GM23248 (cell line): ENCODE data around the gene EPPIN. TPM values are rescaled to one million over a fixed set of nuclear protein-coding genes. Genes with fewer than 3 reads are reported as not detected.

Experiments used
- DNase-seq: peaks from one replicate; pipeline ENCODE4 v3.0.0-alpha.2; 2015
- H2AFZ ChIP-seq: fragments of 200-600 bp; sonication (generic); 2 replicates; pipeline ENCODE4 v1.6.1; 2016; ENCODE audit warnings: antibody characterized with exemption
- H3F3A ChIP-seq: fragments of 200-600 bp; sonication (generic); 2 replicates; pipeline ENCODE4 v1.6.1; 2016; ENCODE audit warnings: mild to moderate bottlenecking, antibody characterized with exemption, mixed run types; ENCODE audit not compliant: insufficient read depth
- H3K27ac ChIP-seq: fragments of 200-600 bp; sonication (generic); 2 replicates; pipeline ENCODE4 v1.5.1; 2016; ENCODE audit warnings: mild to moderate bottlenecking
- H3K27me3 ChIP-seq: fragments of 200-600 bp; sonication (generic); replicated peaks from 2 replicates; pipeline ENCODE4 v1.6.1; 2016; ENCODE audit warnings: mild to moderate bottlenecking; ENCODE audit not compliant: insufficient read depth
- H3K36me3 ChIP-seq: fragments of 200-600 bp; sonication (generic); 2 replicates; pipeline ENCODE4 v1.6.1; 2016; ENCODE audit warnings: low read depth, mild to moderate bottlenecking
- H3K4me1 ChIP-seq: fragments of 200-600 bp; sonication (generic); 2 replicates; pipeline ENCODE4 v1.6.1; 2016; ENCODE audit warnings: mild to moderate bottlenecking; ENCODE audit not compliant: insufficient read depth
- H3K4me2 ChIP-seq: fragments of 200-600 bp; sonication (generic); one replicate; pipeline ENCODE4 v1.6.1; 2016; ENCODE audit warnings: mild to moderate bottlenecking; ENCODE audit not compliant: unreplicated experiment
- H3K4me3 ChIP-seq: fragments of 200-600 bp; sonication (generic); 2 replicates; pipeline ENCODE4 v1.5.1; 2016; ENCODE audit warnings: mild to moderate bottlenecking
- H3K79me2 ChIP-seq: fragments of 200-600 bp; sonication (generic); 2 replicates; pipeline ENCODE4 v1.6.1; 2016; ENCODE audit warnings: mild to moderate bottlenecking; ENCODE audit not compliant: insufficient read depth
- H3K9ac ChIP-seq: fragments of 200-600 bp; sonication (generic); 2 replicates; pipeline ENCODE4 v1.6.1; 2016; ENCODE audit warnings: mild to moderate bottlenecking
- H3K9me2 ChIP-seq: fragments of 200-600 bp; sonication (generic); 2 replicates; pipeline ENCODE4 v1.6.1; 2016; ENCODE audit warnings: mixed run types, mild to moderate bottlenecking, moderate library complexity; ENCODE audit not compliant: insufficient read depth
- H3K9me3 ChIP-seq: fragments of 200-600 bp; sonication (generic); one replicate; pipeline ENCODE4 v1.6.1; 2017; ENCODE audit warnings: low read depth
- H4K20me1 ChIP-seq: fragments of 200-600 bp; sonication (generic); 2 replicates; pipeline ENCODE4 v1.6.0; 2016; ENCODE audit not compliant: insufficient read depth
- EZH2 ChIP-seq: fragments of 200-600 bp; sonication (generic); IDR thresholded peaks from 2 replicates; pipeline ENCODE4 v1.6.1; 2018; ENCODE audit warnings: antibody characterized with exemption, mild to moderate bottlenecking; ENCODE audit not compliant: insufficient read depth, poor library complexity, severe bottlenecking
- EZH2phosphoT487 ChIP-seq: fragments of 200-600 bp; sonication (generic); IDR thresholded peaks from 2 replicates; pipeline ENCODE4 v1.6.1; 2018; ENCODE audit warnings: antibody characterized with exemption, moderate library complexity, mild to moderate bottlenecking, low read depth; ENCODE audit not compliant: insufficient read depth
- WGBS, 2 experiments: methylation state at CpG; one replicate each; pipeline ENCODE4 v1.1.6; 2015 to 2017; ENCODE audit warnings: low lambda C conversion rate in 2 of 2, low coverage in 1 of 2; ENCODE audit errors: missing lambda C conversion rate in 2 of 2; 5-methylcytosine and 5-hydroxymethylcytosine counted together
- in situ Hi-C: fragments of 300-500 bp; cut with MboI; formaldehyde crosslinking; loops from 2 replicates; pipeline ENCODE4 v1.15.0; 2020
- polyA plus RNA-seq: library from polyadenylated mRNA; unstranded; fragments of >200 nt; fragmentation: Nextera tagmentation; extraction: Ambion mirVana; gene quantifications from 2 replicates; pipeline ENCODE4 v1.2.1, GENCODE V29; 2016
- small RNA-seq: library from RNA; depleted of rRNA; stranded (forward); fragments of <200 nt; gene quantifications from one replicate; pipeline ENCODE3, GENCODE V24; 2014; ENCODE audit warnings: low read depth, low replicate concordance
- total RNA-seq: library from RNA; depleted of rRNA; stranded (reverse); fragments of >200 nt; shearing (Covaris generic); gene quantifications from 2 replicates; pipeline ENCODE4 v1.2.3, GENCODE V29; 2014; rRNA removed

Gene EPPIN
- total and polyA plus RNA-seq, 2 experiments from 2014 or later = not detected

GRCh38 chr20:45500022-45500421, 47.2 kb downstream of the EPPIN start:
- Histone ChIP-seq H3K36me3 (no peaks in the 10 kb centered on the region), H2AFZ (no peak overlapping the region), H3K4me2 (no peak overlapping the region), H3K27ac (no peak overlapping the region), H3K4me3 (no peak overlapping the region), H3K4me1 (no peaks in the 10 kb centered on the region), H4K20me1 (no peaks in the 10 kb centered on the region), H3F3A (no peaks in the 10 kb centered on the region), H3K27me3 (peaks cover 16% of the 10 kb centered on the region; the same call in 1 of the 2 replicates), H3K9me2 (no peaks in the 10 kb centered on the region), H3K79me2 (no peaks in the 10 kb centered on the region), H3K9me3 (no peaks in the 10 kb centered on the region), H3K9ac (no peak overlapping the region)
- in situ Hi-C loops = loop anchor here (5.0 kb wide), 1 partner anchor 52 kb away; no protein-coding TSS in a partner anchor
- DNase-seq = no peak
- TF ChIP-seq EZH2 = no peak
- TF ChIP-seq EZH2phosphoT487 = no peak
- 49 to 53% methylated on average over 6 of the region's 6 CpGs for WGBS, 2 experiments

- H3K79me2 ChIP-seq = no peaks in the 10 kb centered on the region
- H3K4me3 ChIP-seq = no peak overlapping the region
- no peaks in the 10 kb centered on the region for H3K36me3 ChIP-seq
- H3K9me3 ChIP-seq = no peaks in the 10 kb centered on the region
- 50 to 64% methylated on average over 3 of the region's 3 CpGs for WGBS, 2 experiments
- H3K4me2 ChIP-seq = no peak overlapping the region
- H3K27ac ChIP-seq = no peak overlapping the region
- in situ Hi-C loops = loop anchor here (25.0 kb wide), 1 partner anchor 361 kb away; no protein-coding TSS in a partner anchor
- H3K9me2 ChIP-seq = no peaks in the 10 kb centered on the region
- H2AFZ ChIP-seq = no peak overlapping the region
- peaks cover 16% of the 10 kb centered on the region; the same call in 1 of the 2 replicates for H3K27me3 ChIP-seq
- H4K20me1 ChIP-seq = no peaks in the 10 kb centered on the region
- H3K9ac ChIP-seq = no peak overlapping the region
- no peak for TF ChIP-seq EZH2
- no peak for TF ChIP-seq EZH2phosphoT487
- no peaks in the 10 kb centered on the region for H3F3A ChIP-seq
- DNase-seq = no peak
- no peaks in the 10 kb centered on the region for H3K4me1 ChIP-seq
These were observed 49.2 kb downstream of the EPPIN start for GRCh38 chr20:45497971-45498494.

- H3K27me3 ChIP-seq = peaks cover 6% of the 10 kb centered on the region; the same call in 1 of the 2 replicates
- no peaks in the 10 kb centered on the region for H3K4me1 ChIP-seq
- no peaks in the 10 kb centered on the region for H3K79me2 ChIP-seq
- no peak overlapping the region for H3K9ac ChIP-seq
- no peak for TF ChIP-seq EZH2phosphoT487
- TF ChIP-seq EZH2 = no peak
- no peaks in the 10 kb centered on the region for H3K9me3 ChIP-seq
- H3F3A ChIP-seq = no peaks in the 10 kb centered on the region
- H3K9me2 ChIP-seq = no peaks in the 10 kb centered on the region
- H4K20me1 ChIP-seq = no peaks in the 10 kb centered on the region
- no peak overlapping the region for H3K4me3 ChIP-seq
- in situ Hi-C loops = loop anchor here (25.0 kb wide), 1 partner anchor 359 kb away; no protein-coding TSS in a partner anchor
- WGBS, 2 experiments = 41 to 52% methylated on average over 3 of the region's 3 CpGs
- no peak overlapping the region for H3K4me2 ChIP-seq
- no peaks in the 10 kb centered on the region for H3K36me3 ChIP-seq
- H3K27ac ChIP-seq = no peak overlapping the region
- DNase-seq = no peak
- no peak overlapping the region for H2AFZ ChIP-seq
These were observed 51.0 kb downstream of the EPPIN start for GRCh38 chr20:45496166-45496565.

GRCh38 chr20:45495501-45495941, 51.7 kb downstream of the EPPIN start:
- no peak overlapping the region for H3K4me3 ChIP-seq
- no peak overlapping the region for H3K27ac ChIP-seq
- H4K20me1 ChIP-seq = no peaks in the 10 kb centered on the region
- H3K79me2 ChIP-seq = no peaks in the 10 kb centered on the region
- H3K9me2 ChIP-seq = no peaks in the 10 kb centered on the region
- no peaks in the 10 kb centered on the region for H3K9me3 ChIP-seq
- TF ChIP-seq EZH2phosphoT487 = no peak
- TF ChIP-seq EZH2 = no peak
- no peaks in the 10 kb centered on the region for H3K4me1 ChIP-seq
- H3K36me3 ChIP-seq = no peaks in the 10 kb centered on the region
- H2AFZ ChIP-seq = no peak overlapping the region
- H3F3A ChIP-seq = no peaks in the 10 kb centered on the region
- peaks cover 5% of the 10 kb centered on the region; the same call in 1 of the 2 replicates for H3K27me3 ChIP-seq
- no peak overlapping the region for H3K4me2 ChIP-seq
- no peak for DNase-seq
- in situ Hi-C loops = loop anchor here (25.0 kb wide), 1 partner anchor 358 kb away; no protein-coding TSS in a partner anchor
- no peak overlapping the region for H3K9ac ChIP-seq
- WGBS, 2 experiments = 24 to 38% methylated on average over 1 of the region's 1 CpG

Small RNA genes lying within 50 kb of the gene (small RNA-seq; reads per million reads assigned to genes)
- not detected for gene AL031663.1
- gene HSPD1P21 = not detected
- gene RNA5SP485 = not detected

Other genes with a start within 250 kb of the EPPIN start
- gene RBPJL, start 240.6 kb downstream of the EPPIN start, total RNA-seq = not detected in 2 replicates
- not detected in 2 replicates for gene RBPJL, start 240.6 kb downstream of the EPPIN start, polyA plus RNA-seq
- not detected in 2 replicates for gene MATN4, start 239.1 kb downstream of the EPPIN start, total RNA-seq
- gene MATN4, start 239.1 kb downstream of the EPPIN start, polyA plus RNA-seq = 0.09 TPM in 1 of 2 replicates, not detected in the other
- 368 and 410 TPM in 2 replicates for gene SDC4, start 199.0 kb downstream of the EPPIN start, total RNA-seq
- 454 and 461 TPM in 2 replicates for gene SDC4, start 199.0 kb downstream of the EPPIN start, polyA plus RNA-seq
- 27.3 and 38.7 TPM in 2 replicates for gene SYS1, start 184.2 kb downstream of the EPPIN start, total RNA-seq
- 24.6 and 27.1 TPM in 2 replicates for gene SYS1, start 184.2 kb downstream of the EPPIN start, polyA plus RNA-seq
- not detected in 2 replicates for gene TP53TG5, start 169.1 kb downstream of the EPPIN start, total RNA-seq
- gene TP53TG5, start 169.1 kb downstream of the EPPIN start, polyA plus RNA-seq = 0.42 and 0.55 TPM in 2 replicates
- 5.1 and 5.7 TPM in 2 replicates for gene DBNDD2, start 139.1 kb downstream of the EPPIN start, total RNA-seq
- gene DBNDD2, start 139.1 kb downstream of the EPPIN start, polyA plus RNA-seq = 27.9 and 30.0 TPM in 2 replicates
- 108 and 138 TPM in 2 replicates for gene PIGT, start 131.3 kb downstream of the EPPIN start, total RNA-seq
- gene PIGT, start 131.3 kb downstream of the EPPIN start, polyA plus RNA-seq = 190 and 198 TPM in 2 replicates
- gene WFDC2, start 77.6 kb downstream of the EPPIN start, total RNA-seq = not detected in 2 replicates
- not detected in 2 replicates for gene WFDC2, start 77.6 kb downstream of the EPPIN start, polyA plus RNA-seq
- gene SPINT3, start 31.8 kb downstream of the EPPIN start, total RNA-seq = not detected in 2 replicates
- gene SPINT3, start 31.8 kb downstream of the EPPIN start, polyA plus RNA-seq = not detected in 2 replicates
- not detected in 2 replicates for gene WFDC6, start 7.9 kb downstream of the EPPIN start, total RNA-seq
- gene WFDC6, start 7.9 kb downstream of the EPPIN start, polyA plus RNA-seq = not detected in 2 replicates
- gene WFDC8, start 31.9 kb upstream of the EPPIN start, total RNA-seq = not detected in 2 replicates
- not detected in 2 replicates for gene WFDC8, start 31.9 kb upstream of the EPPIN start, polyA plus RNA-seq
- not detected in 2 replicates for gene WFDC10A, start 82.3 kb upstream of the EPPIN start, total RNA-seq
- gene WFDC10A, start 82.3 kb upstream of the EPPIN start, polyA plus RNA-seq = not detected in 2 replicates
- gene WFDC9, start 83.9 kb upstream of the EPPIN start, total RNA-seq = not detected in 2 replicates
- not detected in 2 replicates for gene WFDC9, start 83.9 kb upstream of the EPPIN start, polyA plus RNA-seq
- not detected in 2 replicates for gene WFDC11, start 122.8 kb upstream of the EPPIN start, total RNA-seq
- gene WFDC11, start 122.8 kb upstream of the EPPIN start, polyA plus RNA-seq = not detected in 2 replicates
- not detected in 2 replicates for gene WFDC13, start 154.6 kb upstream of the EPPIN start, total RNA-seq
- not detected in 2 replicates for gene WFDC13, start 154.6 kb upstream of the EPPIN start, polyA plus RNA-seq
- not detected in 2 replicates for gene WFDC10B, start 157.6 kb upstream of the EPPIN start, total RNA-seq
- not detected in 2 replicates for gene WFDC10B, start 157.6 kb upstream of the EPPIN start, polyA plus RNA-seq
- gene SPINT4, start 174.9 kb upstream of the EPPIN start, total RNA-seq = not detected in 2 replicates
- not detected in 2 replicates for gene SPINT4, start 174.9 kb upstream of the EPPIN start, polyA plus RNA-seq
- gene WFDC3, start 244.5 kb upstream of the EPPIN start, total RNA-seq = 0.76 TPM in 1 of 2 replicates, not detected in the other
- 2.4 and 3.6 TPM in 2 replicates for gene WFDC3, start 244.5 kb upstream of the EPPIN start, polyA plus RNA-seq
- gene DNTTIP1, start 244.6 kb upstream of the EPPIN start, total RNA-seq = 12.4 and 22.9 TPM in 2 replicates
- 57.2 and 57.6 TPM in 2 replicates for gene DNTTIP1, start 244.6 kb upstream of the EPPIN start, polyA plus RNA-seq